ENCODE results near the gene GPR146.

The GPR146 gene

GRCh38 chr7:1100834-1101562, 56.7 kb downstream of the GPR146 start:
- Histone ChIP-seq H3K4me1 (peaks cover 7% of the 10 kb centered on the region), H2AFZ (no peak overlapping the region), H3K36me3 (ENCODE audit: control insufficient read depth, insufficient read depth, low read length) (no peaks in the 10 kb centered on the region), H3K27me3 (ENCODE audit: control insufficient read depth, insufficient read depth, low read length) (no peaks in the 10 kb centered on the region), H3K9me3 (ENCODE audit: control insufficient read depth, low read length) (no peaks in the 10 kb centered on the region), H3K4me3 (ENCODE audit: low read depth, low read length) (no peak overlapping the region), H3K27ac (no peak overlapping the region), H3K4me2 (ENCODE audit: low read length) (no peak overlapping the region), H3K79me2 (peaks cover 59% of the 10 kb centered on the region), H3K9ac (no peak overlapping the region)
- TF ChIP-seq CTCF (IDR thresholded peaks at IDR 0.05) = no peak

GRCh38 chr7:1101563-1102431, 57.5 kb downstream of the GPR146 start:
- Histone ChIP-seq H3K4me2 (ENCODE audit: low read length) (no peak overlapping the region), H3K4me1 (peaks cover under 1% of the 10 kb centered on the region), H3K27me3 (ENCODE audit: control insufficient read depth, insufficient read depth, low read length) (no peaks in the 10 kb centered on the region), H3K36me3 (ENCODE audit: control insufficient read depth, insufficient read depth, low read length) (no peaks in the 10 kb centered on the region), H3K4me3 (ENCODE audit: low read depth, low read length) (no peak overlapping the region), H2AFZ (no peak overlapping the region), H3K27ac (no peak overlapping the region), H3K79me2 (peaks cover 59% of the 10 kb centered on the region), H3K9ac (no peak overlapping the region), H3K9me3 (ENCODE audit: control insufficient read depth, low read length) (no peaks in the 10 kb centered on the region)
- no peak for TF ChIP-seq CTCF (IDR thresholded peaks at IDR 0.05)

GRCh38 chr7:1103009-1103788, 58.9 kb downstream of the GPR146 start:
- Histone ChIP-seq H2AFZ (no peak overlapping the region), H3K4me2 (ENCODE audit: low read length) (no peak overlapping the region), H3K9ac (no peak overlapping the region), H3K4me3 (ENCODE audit: low read depth, low read length) (no peak overlapping the region), H3K27me3 (ENCODE audit: control insufficient read depth, insufficient read depth, low read length) (no peaks in the 10 kb centered on the region), H3K4me1 (no peaks in the 10 kb centered on the region), H3K27ac (no peak overlapping the region), H3K9me3 (ENCODE audit: control insufficient read depth, low read length) (no peaks in the 10 kb centered on the region), H3K79me2 (peaks cover 53% of the 10 kb centered on the region), H3K36me3 (ENCODE audit: control insufficient read depth, insufficient read depth, low read length) (no peaks in the 10 kb centered on the region)
- TF ChIP-seq CTCF (IDR thresholded peaks at IDR 0.05) = no peak

- no peaks in the 10 kb centered on the region for H3K4me1 ChIP-seq
Measured at GRCh38 chr7:1103789-1104515, 59.6 kb downstream of the GPR146 start.

More at GRCh38 chr7:1103789-1104515, 59.6 kb downstream of the GPR146 start:
- H2AFZ ChIP-seq = no peak overlapping the region
- no peak overlapping the region for H3K27ac ChIP-seq
- no peak overlapping the region for H3K4me3 ChIP-seq (ENCODE audit: low read depth, low read length)
- H3K79me2 ChIP-seq = peaks cover 53% of the 10 kb centered on the region
- H3K9ac ChIP-seq = no peak overlapping the region
- no peak overlapping the region for H3K4me2 ChIP-seq (ENCODE audit: low read length)
- TF ChIP-seq CTCF (IDR thresholded peaks at IDR 0.05) = no peak
- H3K9me3 ChIP-seq (ENCODE audit: control insufficient read depth, low read length) = no peaks in the 10 kb centered on the region
- no peaks in the 10 kb centered on the region for H3K36me3 ChIP-seq (ENCODE audit: control insufficient read depth, insufficient read depth, low read length)
- no peaks in the 10 kb centered on the region for H3K27me3 ChIP-seq (ENCODE audit: control insufficient read depth, insufficient read depth, low read length)

Data from parathyroid adenoma (tissue), 2 donors.